Astrocyte (in vitro differentiated cells and primary cell): ENCODE results near the gene PTPN11.

ENCODE experiments used
- CTCF ChIP-seq: IDR thresholded peaks from 2 replicates; pipeline ENCODE4 v1.5.1; 2011; ENCODE audit warnings: low read depth, mild to moderate bottlenecking, inconsistent platforms, low read length, moderate library complexity; ENCODE audit not compliant: insufficient read depth
- EZH2 ChIP-seq: IDR thresholded peaks from 2 replicates; pipeline ENCODE4 v1.6.1; 2012; ENCODE audit warnings: mild to moderate bottlenecking, low read length, inconsistent platforms; ENCODE audit not compliant: insufficient read depth

- TF ChIP-seq CTCF (no peak), EZH2 (no peak)
Observed at GRCh38 chr12:112431965-112432364, 13.2 kb downstream of the PTPN11 start.
